Amygdala (tissue), 56 donors: Measurements from ENCODE around the gene JOSD2.
"Not testable (repeated sequence)": the region's sequence is repeated elsewhere in the genome, so short reads cannot be mapped to it uniquely, and the experiment has no call there.

Source experiments
- DNase-seq, 56 donors: peaks; one replicate each; lab custom pipeline; 2025; lab: John Stamatoyannopoulos, UW

Gene JOSD2

DNA sequence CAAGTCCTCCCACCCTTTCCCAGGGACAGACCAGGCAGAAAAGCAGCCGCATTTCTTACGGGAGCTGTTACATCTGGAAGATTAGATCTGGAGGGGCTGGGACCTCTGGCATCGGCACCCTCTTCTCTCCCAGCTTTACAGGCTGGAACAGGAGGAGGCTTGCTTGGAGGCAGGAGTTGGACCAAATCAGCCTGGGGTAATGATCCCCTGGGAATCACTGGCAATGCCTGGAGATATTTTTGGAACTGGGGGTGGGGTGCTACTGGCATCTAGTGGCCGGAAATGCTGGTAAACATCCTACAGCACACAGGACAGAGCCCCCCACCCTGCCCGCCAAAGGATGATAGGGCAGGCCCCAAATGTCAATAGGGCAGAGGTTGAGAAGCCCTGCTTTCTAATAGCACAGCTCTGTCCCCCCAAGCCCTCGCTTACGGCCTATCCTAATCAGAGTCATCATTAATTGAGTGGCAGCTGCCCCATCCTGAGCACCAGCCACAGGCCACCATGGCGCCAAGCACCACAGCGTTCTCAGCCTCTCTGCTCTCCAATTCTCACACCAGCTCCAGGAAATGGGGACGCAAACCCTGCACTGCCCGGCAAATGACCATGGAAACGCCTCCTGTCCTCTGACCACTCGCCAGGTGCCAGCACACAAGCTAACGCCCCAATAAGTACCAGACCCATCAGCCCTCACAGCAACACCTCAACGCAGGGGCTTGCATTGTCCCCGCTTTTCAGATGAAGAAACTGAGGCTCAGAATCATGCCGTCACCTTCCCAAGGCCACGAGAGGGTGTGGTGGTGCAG, 36.6 kb upstream of the JOSD2 start:
- DNase-seq = peak in 26 of 56 donors; percentile 15 to 72 (median 41)

DNA sequence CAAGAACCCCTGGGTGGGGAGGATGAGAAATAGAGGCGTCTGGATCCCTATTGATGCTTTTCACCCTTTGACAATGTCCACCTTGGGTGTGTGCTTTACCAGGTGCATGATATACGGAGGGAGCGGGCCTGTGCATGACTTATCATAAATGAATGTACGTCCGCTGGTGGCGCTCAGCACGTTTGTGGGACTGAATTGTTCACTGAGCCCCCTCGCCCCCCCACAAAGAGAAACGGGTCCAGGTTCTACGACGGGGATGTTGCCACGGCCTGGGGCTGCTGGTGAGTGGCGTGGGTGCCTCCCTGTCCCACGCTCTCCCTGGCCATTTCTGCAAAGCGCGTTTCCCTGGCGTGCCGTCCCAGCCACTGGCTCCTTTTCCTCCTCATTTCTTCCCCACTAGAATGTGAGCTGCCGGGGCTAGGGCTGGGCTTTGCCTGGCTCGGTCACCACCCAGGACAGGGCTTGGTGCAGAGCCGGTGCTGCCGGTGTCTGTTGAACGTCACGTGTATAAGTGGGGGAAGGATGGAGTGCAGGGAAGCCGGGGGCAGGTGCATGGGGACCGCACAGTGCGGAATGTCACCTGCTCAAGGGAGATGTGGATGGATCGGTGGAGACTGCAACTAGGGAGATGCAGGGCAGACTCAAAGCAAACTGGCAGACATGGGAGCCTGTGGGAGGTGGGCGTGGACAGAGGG, 35.7 kb upstream of the JOSD2 start:
- peak in 10 of 56 donors; percentile 19 to 52 (median 46) for DNase-seq

DNA sequence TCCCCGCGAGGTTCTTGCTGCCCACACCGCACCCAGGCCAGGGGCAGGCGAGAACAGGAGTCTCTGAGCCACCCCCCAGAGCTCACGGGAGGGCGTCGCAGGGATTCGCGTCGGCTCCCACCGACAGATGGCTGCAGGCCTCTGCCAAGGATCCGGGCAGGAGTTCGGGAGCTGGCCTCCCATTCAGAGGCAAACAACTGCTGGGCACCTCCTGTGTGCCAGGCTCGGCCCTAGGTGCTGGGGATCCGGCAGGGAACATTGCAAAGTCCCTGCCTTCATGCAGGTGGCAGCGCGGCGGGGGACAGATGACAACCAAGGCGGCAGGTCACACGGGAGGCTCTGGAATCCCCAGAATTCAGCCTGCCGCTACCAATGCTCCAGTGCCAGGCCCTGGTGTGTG, 32.0 kb upstream of the JOSD2 start:
- DNase-seq = no peak

DNA sequence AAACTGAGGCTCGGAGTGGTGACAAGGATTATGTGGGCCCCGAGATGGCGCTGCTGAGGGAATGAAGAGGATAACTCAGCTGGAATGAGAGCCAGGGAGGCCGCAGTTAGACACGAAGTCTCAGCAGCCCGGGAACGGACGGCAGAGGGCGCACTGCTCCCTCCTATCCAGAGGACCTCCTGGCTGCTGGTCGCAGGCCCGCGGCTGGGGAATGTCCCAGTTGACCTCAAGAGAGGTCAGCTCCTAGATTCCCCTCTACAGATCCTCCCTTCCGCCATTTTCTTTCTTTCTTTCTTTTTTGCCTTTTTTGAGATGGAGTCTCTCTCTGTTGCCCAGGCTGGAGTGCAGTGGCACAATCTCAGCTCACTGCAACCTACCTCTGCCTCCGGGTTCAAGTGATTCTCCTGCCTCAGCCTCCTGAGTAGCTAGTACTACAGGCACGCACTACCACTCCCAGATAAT, 26.8 kb upstream of the JOSD2 start:
- DNase-seq = peak in 55 of 56 donors; percentile 21 to 96 (median 74)

DNA sequence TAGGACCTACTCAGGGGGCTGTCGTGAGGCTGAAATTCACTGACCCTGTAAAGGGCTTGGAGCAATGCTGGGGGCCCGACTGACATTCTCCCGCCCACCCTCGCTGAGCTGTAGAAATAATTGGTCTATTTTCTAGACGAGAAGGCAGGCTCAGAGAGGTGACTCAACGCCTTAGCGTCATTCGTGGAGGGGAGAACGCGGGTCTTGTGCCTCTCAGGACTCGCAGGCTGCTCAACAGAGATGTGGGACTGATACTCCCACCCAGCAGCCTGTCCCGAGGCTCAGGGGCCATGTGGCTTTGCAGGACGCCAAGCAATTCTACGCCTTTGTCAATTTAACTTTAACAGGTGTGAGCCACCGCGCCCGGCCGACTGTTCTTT, 26.3 kb upstream of the JOSD2 start:
- DNase-seq = peak in 1 of 56 donors; percentile 47

DNA sequence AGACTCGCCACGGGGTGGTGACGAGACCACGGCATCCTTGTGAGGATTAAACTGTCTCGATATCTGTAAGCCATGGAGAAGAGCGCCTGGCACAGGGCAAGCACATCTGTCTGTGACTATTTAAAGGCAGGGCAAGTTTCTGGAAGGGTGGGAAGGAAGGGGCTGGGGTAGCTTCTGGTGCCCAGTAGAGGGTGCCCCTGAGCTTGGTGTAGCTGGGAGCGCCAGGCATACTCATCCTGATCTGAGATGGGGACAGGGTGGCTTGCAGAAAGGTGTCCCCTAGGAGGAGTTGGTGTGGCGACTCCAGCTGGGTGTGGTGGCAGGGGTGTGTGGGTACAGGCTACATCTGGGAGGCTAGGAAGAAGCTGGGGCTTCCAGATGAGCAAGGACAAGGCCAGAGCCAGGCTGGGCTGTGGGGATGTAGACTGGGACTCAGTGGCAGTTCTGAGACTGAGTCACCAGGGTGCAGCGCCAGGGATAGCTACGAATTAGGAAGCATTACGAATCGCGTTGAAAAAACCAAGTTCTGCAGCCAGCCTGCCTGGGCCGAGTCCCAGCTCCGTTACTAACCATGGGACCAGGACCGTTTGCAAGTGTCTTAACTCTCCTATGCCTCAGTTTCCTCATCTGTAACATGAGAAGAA, 25.8 kb upstream of the JOSD2 start:
- no peak for DNase-seq

DNA sequence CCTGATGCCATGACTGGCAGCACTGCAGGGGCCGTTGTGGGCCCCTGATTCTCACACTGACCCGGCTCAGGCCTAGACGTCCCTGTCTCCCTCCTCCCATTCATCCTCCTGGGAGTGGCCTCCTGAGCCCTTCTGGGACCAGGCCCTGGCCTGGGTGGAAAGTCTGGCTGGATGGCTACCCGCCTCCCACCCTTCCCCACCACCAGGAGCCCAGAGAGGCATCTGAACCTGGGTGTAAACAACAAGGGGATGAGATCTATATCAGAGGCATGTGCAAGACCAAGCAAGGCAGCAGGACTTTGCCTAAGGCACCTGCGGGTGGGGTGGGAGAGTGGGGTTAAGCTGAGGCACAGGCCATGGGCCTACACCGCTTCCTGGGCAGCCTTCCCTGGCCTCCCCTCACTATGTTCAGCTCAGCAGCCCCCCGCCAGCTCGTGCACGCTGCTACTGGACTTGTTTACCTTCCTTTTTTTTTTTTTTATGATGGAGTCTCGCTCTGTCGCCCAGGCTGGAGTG, 24.7 kb upstream of the JOSD2 start:
- DNase-seq = no peak

DNA sequence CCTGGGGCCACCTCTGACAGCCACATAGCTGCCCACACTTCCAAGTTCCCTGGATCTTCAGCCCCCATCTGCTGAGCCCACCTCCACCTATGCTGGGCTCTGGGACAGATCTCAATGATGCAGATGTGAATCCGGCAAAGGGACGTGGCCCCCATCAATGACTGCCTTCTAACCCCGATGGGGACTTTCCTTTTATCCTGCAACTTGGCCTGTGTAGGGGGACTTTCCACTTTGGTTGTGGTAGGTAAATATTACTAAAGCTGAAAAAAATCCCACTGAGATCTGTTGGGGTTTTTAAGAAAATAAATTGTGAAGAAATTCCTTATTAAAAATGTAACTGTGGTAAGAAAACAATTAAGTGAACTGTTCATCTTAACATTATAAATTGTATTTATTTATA, 23.5 kb upstream of the JOSD2 start:
- no peak for DNase-seq

DNA sequence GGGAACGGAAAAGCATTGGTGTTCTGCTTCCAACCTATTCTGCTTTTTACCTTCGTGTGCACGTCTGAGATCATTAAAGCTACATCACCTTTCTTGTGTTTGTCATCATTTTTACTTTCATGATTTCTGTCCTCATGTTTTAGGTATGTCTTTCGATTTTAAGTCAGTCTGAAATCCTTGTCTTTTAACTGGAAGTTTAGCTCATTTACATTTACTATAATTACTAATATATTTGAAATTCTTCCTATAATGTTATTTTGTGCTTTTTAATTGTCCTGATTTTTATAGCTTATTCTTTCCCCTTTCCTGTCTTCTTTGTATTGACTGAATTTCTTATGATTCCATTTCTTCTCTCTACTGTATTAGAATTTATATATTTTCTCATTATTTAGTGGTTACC, 22.0 kb upstream of the JOSD2 start:
- DNase-seq = no peak

DNA sequence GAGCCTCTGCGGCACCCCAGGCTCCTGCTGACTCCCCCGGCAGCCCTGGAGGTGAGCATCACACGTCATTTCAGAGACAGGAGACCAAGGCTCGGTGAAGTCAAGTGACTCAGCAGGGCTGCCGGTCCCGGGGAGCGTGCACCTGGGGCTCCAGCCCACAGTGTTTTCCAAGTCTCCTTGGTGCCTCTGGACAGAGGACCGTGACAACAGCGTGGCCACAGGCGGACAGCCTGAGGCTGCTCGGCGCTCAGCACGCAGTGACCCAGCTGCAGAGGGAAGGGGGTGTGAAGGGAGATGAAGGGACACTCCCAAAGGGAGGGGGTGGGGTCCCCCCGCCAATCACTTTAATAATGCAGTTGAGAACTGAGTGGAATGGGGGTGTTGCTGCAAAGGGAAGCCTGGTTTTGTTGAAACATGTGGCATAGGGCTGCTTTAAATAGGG, 20.2 kb upstream of the JOSD2 start:
- peak in 18 of 56 donors; percentile 4 to 62 (median 37) for DNase-seq

DNA sequence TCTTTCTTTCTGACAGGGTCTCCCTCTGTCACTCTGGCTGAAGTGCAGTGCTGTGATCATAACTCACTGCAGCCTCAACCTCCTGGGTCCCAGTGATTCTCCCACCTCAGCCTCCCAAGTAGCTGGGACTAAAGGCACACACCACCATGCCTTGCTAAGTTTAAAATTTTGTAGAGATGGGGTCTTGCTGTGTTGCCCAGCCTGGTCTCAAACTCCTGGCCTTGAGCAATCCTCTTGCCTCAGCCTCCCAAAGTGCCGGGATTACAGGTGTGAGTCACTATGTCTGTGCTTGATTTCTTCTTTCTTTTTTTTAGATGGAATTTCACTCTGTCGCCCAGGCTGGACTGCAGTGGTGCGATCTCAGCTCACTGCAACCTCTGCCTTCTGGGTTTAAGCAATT, 17.1 kb upstream of the JOSD2 start:
- not testable (repeated sequence) for DNase-seq

DNA sequence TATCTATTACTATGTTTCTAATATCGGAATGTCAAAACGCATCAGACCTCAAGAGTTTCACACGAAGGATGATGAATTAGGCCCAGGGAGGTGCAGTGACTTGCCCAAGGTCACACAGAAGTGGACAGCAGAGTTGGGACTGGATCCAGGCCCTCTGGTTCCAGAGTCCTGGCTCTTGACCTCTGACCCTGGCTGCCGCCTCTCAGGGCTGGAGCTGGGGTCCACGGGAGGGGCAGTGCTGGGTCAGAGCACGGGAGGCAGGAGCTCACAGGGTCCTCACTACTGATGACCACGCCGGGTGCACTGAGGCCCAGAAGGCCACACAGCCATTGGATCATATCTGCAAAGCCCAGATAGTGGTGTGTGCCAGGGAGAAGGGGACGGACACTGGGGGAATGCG, 11.9 kb upstream of the JOSD2 start:
- DNase-seq = no peak

DNA sequence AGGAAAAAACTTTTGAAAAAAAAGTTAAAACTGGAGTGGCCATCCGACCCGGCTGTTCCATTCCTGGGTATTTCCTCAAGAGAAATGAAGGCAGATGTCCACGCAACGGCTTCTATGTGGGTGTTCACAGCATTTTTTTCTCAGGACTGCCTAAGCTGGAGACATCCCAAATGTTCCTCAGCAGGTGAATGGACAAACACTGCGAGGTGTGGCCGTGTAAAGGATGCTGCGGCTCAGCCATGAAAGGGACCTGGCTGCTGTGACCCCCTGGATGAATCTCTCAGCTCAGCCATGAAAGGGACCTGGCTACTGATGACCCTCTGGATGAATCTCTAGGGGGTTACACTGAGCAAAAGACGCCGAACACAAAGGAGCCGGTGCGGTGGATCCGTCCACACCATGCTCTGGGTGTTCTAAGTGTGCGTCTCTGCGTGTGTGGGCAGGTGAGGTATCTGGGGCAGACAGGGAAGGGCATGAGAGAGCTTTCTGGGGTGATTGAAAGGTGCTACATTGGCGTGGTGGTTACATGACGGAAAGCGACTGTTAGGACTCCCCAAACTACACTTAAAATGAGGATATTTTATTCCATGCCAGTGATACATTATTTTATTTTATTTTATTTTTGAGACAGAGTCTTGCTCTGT, 10.0 kb upstream of the JOSD2 start:
- no peak for DNase-seq

DNA sequence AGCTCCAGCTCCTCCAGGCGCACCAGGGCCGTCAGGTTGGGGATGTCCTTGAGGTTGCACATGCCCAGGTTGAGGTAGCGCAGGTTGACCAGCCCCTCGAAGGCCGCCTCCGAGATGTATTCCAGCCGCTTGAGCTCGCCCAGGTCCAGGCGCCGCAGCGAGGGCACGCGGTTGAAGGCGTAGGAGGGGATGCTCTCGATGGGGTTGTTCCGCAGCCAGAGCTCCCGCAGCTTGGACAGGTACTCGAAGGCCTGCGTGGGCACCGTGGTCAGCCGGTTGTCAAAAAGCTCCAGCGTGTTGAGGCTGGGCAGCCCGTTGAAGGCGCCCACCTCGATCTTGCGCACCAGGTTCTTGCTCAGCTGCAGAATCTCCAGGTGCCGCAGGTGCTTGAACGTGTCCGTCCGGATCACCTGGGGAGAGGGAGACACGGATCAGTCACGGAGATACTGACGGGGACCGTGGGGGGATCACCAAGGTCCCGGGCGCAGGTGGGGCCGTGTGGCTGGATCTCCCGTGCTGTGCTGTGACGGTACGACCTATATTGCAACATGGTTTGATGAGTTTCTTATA, 8.1 kb upstream of the JOSD2 start:
- DNase-seq = no peak

DNA sequence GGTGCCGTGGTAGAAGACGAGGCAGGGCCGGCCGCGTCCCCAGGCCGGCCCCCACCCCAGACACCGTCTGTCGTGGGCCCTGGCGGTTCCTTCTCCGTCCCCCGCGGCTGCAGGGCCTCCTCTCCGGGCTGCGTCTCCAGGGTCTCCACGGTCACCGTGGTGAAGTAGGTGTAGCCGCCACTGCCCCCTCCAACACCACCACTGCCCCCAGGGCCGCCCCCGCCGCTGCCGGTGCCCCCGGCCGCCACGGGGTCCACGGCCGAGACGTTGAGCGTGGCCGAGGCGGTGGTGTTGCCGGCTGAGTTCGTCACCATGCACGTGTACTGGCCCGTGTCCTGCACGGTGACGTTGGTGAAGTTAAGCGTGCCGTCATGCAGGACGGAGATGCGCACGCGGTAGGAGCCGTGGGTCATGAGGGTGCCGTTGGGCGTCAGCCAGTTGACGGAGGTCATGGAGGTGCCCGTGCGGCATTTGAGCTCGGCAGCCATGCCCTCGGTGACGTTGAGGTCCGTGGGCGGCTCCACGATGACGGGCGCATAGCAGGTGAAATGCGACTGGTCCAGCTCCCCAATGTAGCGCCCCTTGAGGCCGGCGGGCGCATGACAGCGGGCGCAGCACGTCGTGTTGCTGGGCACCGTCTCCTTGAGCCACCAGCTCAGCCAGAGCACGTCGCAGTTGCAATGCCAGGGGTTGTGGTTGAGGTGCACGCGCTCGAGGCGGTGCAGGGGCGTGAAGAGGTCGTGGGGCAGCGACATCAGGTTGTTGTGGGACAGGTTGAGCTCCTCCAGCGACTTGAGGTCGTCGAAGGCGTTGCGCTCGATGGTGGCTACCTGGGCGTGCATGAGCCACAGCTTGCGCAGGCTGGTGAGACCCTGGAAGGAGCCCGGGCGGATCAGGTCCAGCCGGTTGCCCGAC, 7.4 kb upstream of the JOSD2 start:
- no peak for DNase-seq

DNA sequence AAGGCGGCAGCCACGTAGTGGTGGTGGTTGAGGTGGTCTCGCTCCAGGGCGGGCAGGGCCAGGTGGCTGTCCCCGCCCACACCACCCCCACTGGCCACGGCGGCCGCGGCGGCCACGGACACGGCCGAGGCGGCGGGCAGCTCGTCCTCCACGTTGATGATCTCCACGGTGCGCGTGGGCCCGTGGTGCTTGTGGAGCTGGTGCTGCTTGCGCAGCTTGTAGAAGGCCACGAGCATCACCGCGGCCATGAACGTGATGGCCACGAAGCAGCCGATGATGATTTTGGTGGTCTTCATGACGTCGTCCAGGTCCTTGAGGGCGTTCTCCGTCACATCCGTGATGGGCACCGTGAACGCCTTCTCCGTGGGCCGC, 6.7 kb upstream of the JOSD2 start:
- no peak for DNase-seq

DNA sequence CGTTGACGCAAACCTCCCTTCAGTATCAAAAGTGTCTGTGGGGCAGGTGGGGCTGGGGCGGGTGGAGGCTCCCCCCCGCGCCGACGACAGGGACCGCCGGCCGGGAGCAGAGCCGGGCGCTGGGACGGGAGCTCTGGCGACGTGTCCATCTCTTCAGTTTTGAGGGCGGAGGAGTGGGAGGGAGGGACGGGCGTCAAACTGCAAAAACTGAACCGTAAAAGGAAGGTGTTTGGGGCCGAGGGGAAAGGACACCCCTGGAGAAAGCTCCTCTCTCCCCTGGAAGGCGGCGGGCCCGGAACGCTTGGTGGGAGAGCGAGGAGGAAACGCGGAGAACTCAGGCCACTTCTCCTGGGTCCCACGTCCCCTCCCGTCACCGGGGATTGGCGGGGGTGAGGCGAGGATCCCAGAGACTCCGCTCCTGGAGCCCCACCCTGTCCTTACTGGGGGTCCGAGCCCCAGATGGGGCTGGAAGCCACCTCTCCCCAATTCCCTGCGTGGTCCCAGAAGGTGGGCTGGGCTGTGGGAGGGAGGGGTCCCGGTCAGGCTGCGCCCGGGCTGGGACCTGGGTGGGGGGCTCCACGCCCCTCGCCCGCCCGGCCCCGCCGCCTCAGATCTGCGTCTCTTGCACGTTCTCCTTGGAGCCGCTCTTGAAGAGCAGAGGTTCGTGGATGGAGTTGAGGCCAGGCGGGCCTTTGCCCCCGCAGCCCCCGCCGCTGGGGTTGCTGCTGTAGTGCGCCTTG, 6.1 kb upstream of the JOSD2 start:
- no peak for DNase-seq

DNA sequence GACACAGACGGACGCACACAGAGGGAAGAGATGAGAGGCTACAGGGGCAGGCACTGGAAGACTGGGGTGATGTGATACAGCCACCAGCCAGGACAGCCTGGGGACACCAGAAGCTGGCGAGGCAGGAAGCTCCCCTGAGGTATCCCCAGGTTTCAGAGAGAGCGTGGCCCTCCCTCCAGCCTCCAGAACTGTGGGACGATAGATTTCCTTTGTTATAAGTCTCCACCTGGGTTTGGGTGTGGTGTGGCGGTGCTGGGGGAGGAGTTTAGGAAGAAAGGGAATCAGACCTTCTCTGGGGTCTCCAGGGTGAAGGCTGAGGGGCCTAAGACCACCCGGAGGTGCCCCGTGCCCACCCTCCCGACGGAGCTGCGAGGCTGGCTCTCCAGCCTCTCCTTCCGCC, 5.5 kb upstream of the JOSD2 start:
- DNase-seq = no peak

DNA sequence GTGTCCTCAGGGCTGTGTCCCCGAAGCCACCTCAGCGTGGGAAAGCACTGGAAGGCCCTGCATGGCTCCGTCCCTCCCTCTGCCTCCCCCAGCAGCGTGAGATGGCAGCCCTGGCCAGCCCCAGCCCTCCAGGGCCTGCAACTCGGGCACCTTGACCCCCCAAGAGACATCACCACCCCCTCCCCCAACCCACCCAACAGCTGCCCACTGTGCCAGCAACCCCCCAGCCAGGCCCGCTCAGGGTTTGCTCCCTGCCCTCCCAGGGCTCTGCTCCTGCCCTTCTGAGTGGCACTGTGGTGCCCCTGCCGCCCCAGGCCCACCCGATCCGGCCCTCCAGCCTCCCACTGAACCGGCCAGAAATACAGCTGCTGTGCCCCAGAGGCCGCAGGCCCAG, 4.2 kb upstream of the JOSD2 start:
- no peak for DNase-seq
